NCI-H1417 treated with DMSO at 0.1 percent for 48 hours (cell line): ENCODE data around the gene MPV17L2.
"Not testable (repeated sequence)": the region's sequence is repeated elsewhere in the genome, so short reads cannot be mapped to it uniquely, and the experiment has no call there.

Source experiments
- DNase-seq: peaks from one replicate; lab custom pipeline; 2025; lab: John Stamatoyannopoulos, UW

Gene MPV17L2

DNA sequence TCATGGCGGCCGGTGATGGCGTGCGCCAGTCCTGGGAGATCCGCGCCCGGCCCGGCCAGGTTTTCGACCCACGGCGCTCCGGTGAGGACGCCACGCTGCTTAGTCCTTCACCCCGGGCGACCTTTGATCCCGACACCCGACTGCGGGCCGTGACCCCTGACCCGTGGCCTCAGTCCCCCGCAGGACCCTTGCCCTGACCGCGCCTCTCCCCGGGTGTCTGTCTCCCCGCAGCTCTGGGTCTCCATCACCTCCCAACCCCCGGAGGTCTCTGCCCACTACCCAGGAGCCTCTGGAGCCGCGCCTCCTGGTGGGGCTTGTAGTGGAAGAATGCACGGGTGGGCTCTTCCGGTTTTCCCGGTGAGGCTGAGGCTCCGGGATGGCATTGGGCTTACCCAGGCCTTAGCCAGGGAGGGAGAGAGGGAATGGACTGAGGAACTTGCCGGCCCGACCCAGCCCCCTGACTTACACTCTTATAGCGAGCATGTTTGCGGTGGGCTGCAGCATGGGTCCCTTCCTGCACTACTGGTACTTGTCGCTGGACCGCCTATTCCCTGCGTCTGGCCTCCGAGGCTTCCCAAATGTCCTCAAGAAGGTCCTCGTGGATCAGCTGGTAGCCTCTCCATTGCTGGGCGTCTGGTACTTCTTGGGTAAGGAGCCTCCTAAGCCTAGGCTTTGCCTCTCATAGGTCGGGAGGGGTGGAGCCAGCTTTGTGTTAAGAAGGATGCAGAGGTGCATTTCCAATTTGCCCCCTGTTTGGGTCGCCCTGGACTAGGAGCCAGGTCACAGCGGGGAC, 566 bp downstream of the MPV17L2 start:
- no peak for DNase-seq

DNA sequence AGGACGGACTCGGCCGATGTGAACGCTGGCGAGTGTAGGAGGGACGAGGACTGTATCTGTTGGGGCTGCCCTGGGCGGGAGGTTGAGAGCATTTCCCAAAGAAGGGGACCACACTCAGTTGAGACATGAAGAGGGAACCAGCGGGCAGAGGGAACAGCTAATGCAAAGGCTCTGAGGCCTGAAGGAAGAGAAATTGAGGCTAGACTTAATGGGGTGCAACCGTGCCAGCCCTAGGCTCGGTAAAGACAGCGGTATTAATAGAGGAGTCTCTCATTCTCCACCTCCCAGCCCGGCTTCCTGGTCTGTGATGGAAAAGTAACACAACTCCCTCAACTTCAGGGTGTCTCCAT, 1.1 kb downstream of the MPV17L2 start:
- DNase-seq, result no peak

DNA sequence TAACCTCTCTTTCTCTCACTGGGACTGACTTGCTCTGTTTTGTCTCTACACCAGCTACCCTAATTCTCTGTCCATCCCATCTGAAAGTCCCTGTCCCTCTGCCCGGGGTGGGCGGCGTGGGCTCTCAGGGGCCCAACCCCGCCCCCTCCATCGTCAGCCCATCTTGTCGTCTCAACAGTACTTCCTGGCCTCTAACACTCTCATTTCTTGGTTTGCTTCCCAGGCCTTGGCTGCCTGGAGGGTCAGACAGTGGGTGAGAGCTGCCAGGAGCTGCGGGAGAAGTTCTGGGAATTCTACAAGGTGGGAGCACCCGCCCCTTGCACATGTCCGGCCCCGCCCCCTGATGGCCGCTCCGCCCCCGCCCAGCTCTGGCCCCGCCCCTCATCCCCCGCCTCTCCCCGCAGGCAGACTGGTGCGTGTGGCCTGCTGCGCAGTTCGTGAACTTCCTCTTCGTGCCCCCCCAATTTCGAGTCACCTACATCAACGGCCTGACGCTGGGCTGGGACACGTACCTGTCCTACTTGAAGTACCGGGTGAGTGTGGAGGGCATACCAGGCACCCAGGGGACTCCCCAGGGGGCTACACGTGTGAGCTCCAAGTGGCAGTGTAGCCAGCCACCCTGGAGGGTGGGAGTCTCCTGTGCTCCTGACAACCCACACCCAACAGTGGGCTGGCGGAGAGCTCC, 1.7 kb downstream of the MPV17L2 start:
- DNase-seq, result no peak

- no peak for DNase-seq
Observed at GRCh38 chr19:18196511-18196845, 3.5 kb downstream of the MPV17L2 start.

- no peak for DNase-seq
Observed at GRCh38 chr19:18197306-18197705, 4.3 kb downstream of the MPV17L2 start.

- no peak for DNase-seq
Observed at GRCh38 chr19:18197941-18198340, 4.9 kb downstream of the MPV17L2 start.

- DNase-seq, result no peak
Observed at GRCh38 chr19:18198374-18198773, 5.4 kb downstream of the MPV17L2 start.

DNA sequence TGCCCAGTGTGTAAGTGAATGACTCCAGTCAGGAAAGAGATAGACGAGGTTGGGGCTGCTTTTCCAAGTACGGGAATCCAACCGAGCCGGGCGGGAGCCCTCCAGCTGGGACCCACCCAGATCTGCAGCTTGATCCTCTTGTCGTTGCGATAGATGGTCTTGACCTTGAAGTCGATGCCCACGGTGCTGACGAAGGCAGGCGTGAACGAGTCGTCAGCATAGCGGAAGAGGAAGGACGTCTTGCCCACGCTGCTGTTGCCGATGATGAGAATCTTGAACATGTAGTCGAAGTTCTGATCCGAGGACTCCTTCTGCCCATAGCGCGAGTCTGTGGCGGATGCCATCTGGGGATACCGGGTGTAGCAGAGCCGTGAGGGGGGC, 9.4 kb downstream of the MPV17L2 start:
- DNase-seq, result no peak

- DNase-seq, result no peak
Observed at GRCh38 chr19:18202778-18203407, 9.9 kb downstream of the MPV17L2 start.

- DNase-seq, result no peak
Observed at GRCh38 chr19:18203408-18203862, 10.4 kb downstream of the MPV17L2 start.

GRCh38 chr19:18203863-18204393, 10.9 kb downstream of the MPV17L2 start, which contains the start of gene RAB3A:
Gene RAB3A (minus strand): TSS chr19:18204042. CDS start chr19:18202740, 1,302 bp downstream.
- peak; percentile 98 for DNase-seq

- no peak for DNase-seq
Observed at GRCh38 chr19:18204394-18205199, 11.6 kb downstream of the MPV17L2 start.

- no peak for DNase-seq
Observed at GRCh38 chr19:18205200-18205892, 12.3 kb downstream of the MPV17L2 start.

DNA sequence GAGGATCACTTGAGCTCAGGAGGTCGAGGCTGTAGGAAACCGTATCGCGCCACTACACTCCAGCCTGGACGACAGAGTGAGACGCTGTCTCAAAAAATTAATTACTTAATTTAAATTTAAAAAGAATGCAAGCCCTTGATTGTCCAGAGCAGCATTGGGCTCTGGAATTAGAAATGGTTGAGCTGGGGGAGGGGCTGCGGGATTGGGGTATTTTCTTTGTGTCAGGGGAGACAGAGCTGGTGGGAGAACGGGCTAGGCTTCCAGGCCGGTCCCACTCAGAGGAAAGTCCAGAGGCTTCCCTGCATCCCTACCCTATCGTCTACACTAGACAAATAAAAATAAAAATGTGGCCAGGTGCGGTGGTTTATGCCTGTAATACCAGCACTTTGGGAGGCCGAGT, 13.0 kb downstream of the MPV17L2 start:
- no peak for DNase-seq

DNA sequence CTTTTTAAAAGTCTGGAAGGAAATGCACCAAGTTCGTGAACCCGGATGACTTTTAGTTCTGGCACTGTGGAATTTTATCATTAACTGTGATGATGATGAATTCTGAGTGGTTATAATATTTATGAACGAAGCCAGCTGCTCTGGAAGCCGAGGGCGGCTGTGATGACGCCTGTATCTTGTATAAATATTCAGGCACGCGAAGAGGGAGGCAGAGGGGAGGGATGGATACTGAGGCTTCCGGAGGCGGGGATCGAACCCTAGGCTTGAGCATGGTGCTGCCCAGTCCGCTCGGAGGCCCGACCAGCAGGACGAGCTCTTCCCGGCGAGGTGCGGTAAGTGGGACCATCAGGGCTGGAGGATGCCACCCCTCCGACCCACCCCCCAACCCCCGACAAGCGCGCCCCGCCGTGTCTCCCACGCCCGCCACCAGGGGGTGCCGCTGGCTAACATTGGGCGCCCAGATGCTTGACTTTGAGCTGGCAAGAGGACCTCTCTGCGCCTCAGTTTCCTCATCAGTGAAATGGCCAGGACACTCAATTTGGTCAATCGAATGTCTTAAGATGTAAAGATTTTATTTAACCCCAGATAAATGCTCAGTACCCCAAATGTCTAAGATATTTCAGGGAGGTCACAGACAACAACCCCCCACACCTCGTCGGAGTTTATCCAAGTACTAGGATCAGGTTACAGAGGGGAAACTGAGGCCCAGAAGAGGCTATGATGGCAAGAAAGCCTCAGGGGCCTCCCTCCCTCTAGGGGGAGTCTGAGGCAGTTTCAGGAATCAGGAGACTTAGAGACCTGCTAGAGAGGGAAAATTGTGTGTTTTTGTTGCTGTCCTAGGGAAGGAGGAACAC, 15.3 kb downstream of the MPV17L2 start:
- no peak for DNase-seq

DNA sequence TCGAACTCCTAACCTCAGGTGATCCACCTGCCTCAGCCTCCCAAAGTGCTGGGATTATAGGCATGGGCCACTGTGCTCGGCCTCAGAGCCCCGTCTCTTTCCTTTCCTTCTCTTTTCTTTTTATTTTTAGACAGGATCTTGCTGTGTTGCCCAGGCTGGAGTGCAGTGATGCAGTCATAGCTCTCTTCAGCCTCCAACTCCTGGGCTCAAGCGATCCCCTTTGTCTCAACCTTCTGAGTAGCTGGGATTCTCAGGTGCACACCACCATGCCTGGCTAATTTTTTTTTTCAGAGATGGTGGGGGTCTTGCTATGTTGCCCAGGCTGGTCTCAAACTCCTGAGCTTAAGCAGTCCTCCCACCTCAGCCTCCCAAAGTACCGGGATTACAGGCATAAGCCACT, 16.9 kb downstream of the MPV17L2 start:
- not testable (repeated sequence) for DNase-seq

DNA sequence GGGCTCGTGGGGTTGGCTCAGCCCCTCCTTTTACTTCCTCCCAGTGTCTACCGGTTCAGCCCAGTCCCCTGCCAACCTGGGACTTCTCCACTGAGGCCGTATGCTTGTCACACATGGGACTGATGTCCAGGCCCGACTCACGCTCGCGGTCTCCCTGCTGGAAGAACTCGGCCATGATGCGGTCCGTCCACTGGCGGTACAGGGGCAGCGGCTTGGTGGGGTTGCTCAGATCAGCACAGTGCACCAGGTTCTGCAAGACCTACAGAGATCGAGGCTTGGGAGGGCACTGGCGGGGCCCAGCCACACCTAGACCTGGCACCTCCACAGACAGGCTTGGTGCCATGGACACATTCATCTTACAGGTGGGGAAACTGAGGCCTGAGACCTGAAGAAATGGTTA, 18.7 kb downstream of the MPV17L2 start:
- DNase-seq, result no peak

- DNase-seq, result no peak
Observed at GRCh38 chr19:18214779-18215433, 21.9 kb downstream of the MPV17L2 start.

GRCh38 chr19:18216789-18217188, 23.8 kb downstream of the MPV17L2 start:
- no peak for DNase-seq

DNA sequence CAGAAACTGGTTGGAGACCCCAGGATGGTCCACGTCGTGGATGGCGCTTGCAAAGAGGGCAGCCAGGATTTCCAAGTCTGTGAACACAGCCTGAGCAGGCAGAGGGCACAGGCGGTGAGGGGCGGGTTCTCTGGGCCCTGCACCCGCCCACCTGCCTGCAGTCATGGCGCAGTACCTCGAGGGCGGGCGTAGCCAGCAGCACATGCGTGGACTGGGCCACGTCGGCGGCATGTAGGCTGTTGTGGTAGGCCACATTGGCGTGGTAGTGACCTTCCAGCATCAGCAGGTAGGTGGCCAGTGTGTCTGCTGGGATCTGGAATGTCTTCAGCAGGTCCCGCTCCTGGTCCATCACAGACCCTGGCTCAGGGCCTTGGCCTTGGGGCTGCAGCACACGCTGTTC, 25.1 kb downstream of the MPV17L2 start:
- DNase-seq, result no peak
